HT-29 (cell line): ENCODE data around the gene HGFAC. TPM values are rescaled to one million over a fixed set of nuclear protein-coding genes. Genes with fewer than 3 reads are reported as not detected.
"Not testable (repeated sequence)": the region's sequence is repeated elsewhere in the genome, so short reads cannot be mapped to it uniquely, and the experiment has no call there.

ENCODE experiments used
- DNase-seq: peaks from one replicate; pipeline ENCODE4 v3.0.0-alpha.2; 2015; ENCODE audit warnings: low spot score
- total RNA-seq: library from RNA; depleted of rRNA; stranded (reverse); fragments of >200 nt; shearing (Covaris generic); gene quantifications from 2 replicates; pipeline ENCODE4 v1.2.3, GENCODE V29; 2014

The HGFAC gene
- total RNA-seq, 1 experiment from 2014 or later, result not detected

DNA sequence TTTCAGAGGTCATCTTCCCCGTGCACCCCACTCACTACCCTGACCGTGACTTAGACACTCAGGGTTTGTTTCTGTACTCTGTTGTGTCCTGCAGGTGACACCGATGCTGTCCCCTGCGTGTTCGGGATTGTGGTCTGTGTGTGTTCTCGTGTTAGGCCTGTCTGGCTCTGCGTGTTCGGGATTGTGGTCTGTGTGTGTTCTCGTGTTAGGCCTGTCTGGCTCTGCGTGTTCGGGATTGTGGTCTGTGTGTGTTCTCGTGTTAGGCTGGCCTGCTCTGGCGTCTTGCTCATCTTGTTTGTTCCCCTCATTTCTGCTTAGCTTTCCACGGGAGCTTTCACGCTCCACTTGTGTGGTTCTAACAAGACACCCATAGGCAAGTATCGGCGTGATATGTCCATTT is 30.6 kb upstream of the HGFAC start:
- DNase-seq, result not testable (repeated sequence)

DNA sequence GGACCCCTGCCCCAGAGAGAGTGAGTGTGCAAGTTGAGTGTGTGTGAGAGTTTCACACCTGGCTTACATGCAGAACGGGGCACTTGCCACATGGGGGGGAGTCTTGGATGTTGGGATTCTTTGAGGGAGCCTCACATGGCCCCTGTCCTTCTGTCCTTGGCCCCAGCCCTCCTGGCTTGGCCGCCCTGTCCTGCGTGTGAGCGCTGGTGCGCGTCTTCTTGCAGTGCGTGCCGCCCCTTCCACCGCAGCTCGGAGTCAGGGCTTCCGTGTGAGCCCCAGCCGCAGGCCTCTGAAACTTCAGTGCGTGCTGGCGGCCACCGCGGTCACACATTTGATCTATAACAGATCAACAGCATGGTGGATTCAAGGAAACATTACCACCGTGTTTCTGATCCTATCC is 30.1 kb upstream of the HGFAC start:
- DNase-seq, result no peak

- DNase-seq, result no peak
Measured at GRCh38 chr4:3412257-3413020, 29.3 kb upstream of the HGFAC start.

GRCh38 chr4:3413217-3413671 is 28.5 kb upstream of the HGFAC start:
- DNase-seq, result no peak

GRCh38 chr4:3413675-3414420 is 27.9 kb upstream of the HGFAC start:
- DNase-seq, result no peak

DNA sequence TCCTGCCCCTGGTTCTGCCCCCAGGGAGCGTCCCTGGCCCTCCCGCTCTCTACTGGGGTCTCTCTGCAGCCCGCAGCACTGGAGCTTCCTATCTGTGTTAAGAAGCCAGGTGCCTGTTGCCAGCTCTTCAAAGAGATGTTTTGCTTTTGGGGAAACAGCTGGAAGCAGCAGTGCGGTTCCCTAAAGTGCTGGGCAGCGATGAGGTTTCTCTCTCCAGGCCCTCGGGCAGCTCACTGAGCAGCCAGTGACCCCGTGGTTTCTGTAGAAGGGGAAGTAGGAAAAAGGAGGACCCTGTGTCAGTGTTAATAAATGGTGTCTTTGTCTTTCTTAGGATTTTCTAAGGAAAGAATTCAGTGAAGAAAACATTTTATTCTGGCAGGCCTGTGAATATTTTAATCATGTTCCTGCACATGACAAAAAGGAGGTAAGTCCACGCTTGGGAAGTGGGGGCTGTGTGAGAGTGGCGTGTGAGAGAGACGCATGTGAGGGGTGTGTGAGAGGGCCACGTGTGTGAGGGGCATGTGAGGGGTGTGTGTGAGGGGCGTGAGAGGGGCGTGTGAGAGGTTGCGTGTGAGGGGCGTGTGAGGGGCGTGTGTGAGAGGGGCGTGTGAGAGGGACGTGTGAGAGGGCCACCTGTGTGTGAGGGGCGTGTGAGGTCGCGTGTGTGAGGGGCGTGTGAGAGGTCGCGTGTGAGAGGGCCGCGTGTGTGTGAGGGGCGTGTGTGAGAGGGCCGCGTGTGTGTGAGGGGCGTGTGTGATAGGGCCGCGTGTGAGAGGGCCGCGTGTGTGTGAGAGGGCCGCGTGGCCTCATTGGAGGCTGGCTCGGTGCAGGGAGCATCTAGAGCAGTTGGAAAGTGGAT is 27.1 kb upstream of the HGFAC start:
- no peak for DNase-seq

GRCh38 chr4:3415471-3416141 is 26.2 kb upstream of the HGFAC start:
- no peak for DNase-seq

DNA sequence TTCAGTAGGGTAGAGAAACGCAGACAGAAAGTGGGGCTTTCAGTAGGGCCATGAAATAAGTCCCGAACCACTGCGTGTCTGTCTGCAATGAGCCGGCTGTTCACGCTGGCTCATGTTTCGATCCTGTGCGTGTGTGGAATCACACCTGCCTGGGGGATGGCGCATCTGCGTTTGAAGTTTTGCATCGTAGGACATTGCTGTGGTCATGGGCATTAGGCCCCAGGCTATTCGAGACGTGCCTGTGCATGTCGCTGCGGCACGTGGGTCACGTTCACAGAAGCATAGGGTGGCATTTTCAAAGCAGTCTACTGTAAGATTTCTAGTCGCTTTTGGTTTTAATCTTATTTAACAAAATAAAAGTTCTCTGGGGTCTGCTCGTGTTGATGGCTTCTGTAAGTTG is 25.5 kb upstream of the HGFAC start:
- no peak for DNase-seq

GRCh38 chr4:3416821-3417221 is 24.9 kb upstream of the HGFAC start:
- DNase-seq, result no peak

DNA sequence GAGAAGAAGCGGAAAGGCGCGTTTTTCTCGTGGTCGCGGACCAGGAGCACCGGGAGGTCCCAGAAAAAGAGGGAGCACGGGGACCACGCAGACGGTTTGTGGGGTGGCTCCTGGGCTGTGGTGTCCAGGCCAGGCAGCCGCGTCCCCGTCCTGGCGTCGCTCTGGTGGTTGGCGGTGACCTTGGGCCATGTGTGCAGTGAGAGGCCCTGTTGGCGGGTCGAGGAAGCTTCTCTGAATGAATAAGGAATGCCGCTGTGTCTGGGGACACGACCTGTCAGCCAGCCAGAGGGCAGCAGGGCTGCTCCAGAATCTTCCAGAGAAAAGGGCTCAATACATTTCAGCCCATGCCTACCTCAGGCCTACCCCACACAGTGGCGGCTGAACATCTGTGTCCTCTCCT is 24.3 kb upstream of the HGFAC start:
- no peak for DNase-seq

- peak; percentile 16 for DNase-seq
Measured at GRCh38 chr4:3418029-3418762, 23.6 kb upstream of the HGFAC start.

GRCh38 chr4:3419836-3420605 is 21.7 kb upstream of the HGFAC start:
- DNase-seq, result no peak

DNA sequence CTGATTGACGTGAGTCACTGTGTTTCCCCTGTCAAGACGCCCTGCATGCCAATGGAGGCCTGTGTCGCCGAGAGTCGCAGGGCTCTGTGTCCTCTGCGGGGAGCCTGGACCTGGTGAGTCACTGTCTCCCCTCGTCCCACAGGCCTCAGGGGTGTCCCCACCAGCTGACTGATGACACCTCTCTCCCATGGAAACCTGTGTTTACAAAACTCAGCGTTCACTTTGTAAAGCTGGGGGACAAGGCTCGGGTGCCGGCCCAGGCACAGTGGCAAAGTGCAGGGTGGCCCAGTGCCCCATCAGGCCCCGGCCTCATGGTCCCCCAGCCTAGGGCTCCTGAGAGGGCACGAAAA is 21.2 kb upstream of the HGFAC start:
- DNase-seq, result no peak

- DNase-seq, result no peak
Measured at GRCh38 chr4:3420956-3421355, 20.8 kb upstream of the HGFAC start.

- DNase-seq, result no peak
Measured at GRCh38 chr4:3421470-3421869, 20.3 kb upstream of the HGFAC start.

DNA sequence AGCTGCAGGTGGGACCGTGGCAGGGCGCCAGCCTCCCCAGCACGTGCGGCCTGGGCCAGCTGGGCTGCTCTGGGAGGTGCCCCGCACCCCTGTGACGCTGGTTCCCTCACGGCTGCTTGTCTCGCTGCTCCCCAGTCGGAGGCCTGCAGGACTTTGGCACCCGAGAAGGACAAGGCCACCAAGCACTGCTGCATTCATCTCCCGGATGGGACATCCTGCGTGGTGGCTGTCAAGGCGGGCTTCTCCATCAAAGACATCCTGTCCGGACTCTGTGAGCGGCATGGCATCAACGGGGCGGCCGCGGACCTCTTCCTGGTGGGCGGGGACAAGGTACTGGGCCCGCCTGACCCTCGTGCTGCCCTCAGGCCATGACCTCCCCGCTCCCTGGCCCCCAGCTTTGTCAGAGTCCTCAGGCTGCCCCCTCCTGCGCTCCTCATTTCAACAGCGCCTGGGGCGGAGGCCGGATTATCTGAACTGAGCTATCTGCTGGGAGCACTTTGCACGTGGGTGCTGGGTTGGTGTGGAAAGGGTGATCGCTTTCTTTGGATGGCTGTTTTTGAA is 19.4 kb upstream of the HGFAC start:
- no peak for DNase-seq

DNA sequence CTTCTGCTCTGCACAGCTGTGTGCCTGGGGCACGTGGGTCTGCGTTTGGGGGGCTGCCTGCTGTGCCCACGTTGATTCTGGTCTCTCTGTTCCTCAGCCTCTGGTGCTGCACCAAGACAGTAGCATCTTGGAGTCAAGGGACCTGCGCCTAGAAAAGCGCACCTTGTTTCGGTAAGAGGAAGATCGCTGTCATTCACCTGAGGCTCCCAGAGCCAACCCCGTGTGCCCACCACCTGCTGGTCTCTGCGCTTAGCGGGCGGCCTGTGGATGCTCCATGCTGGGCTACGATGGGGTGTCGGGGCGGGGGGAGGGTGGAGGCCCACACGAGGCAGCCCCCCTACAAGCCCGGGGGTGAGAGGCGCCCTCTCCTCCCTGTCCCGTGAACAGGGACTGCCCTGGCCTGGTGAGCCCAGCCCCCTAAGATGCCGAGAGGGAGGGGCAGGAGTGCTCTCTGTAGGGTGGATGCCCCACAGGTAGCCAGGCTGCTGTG is 18.9 kb upstream of the HGFAC start:
- DNase-seq, result no peak

DNA sequence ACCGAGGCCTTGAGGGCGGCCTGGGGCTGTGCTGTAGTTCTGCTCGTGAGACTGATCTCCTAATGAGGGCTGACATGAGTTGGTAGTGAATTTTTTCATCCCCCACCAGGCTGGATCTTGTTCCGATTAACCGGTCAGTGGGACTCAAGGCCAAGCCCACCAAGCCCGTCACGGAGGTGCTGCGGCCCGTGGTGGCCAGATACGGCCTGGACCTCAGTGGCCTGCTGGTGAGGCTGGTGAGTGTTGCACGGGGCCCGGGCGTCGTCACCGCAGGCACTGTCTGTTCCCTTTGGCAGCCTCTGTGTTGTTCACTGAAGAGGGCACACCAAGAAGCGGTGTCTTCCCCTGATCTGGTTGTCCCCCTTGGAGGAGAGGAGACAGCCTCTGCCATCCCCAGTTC is 18.4 kb upstream of the HGFAC start:
- DNase-seq, result no peak

DNA sequence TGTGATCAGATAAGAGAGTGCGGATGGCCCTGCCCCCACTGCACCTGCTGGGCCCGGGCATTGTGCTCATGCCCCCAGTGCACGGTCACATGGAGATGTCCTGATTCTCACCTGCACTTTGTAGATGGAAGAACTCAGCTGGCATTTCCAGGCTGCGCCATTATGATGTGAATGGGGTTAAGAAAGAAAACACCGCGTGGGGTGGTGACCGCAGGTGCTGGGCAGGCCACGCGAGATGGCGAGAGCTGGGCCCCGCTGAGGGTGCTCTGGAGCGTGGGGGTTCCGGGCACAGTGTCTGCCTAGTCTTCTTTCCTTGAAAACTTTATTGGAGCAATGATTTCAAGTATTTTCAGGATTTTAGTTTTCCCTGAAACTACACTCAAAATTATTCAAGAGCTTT is 17.8 kb upstream of the HGFAC start:
- no peak for DNase-seq
